ENCODE measurements around the gene CFAP206.

Gene CFAP206, protein sequence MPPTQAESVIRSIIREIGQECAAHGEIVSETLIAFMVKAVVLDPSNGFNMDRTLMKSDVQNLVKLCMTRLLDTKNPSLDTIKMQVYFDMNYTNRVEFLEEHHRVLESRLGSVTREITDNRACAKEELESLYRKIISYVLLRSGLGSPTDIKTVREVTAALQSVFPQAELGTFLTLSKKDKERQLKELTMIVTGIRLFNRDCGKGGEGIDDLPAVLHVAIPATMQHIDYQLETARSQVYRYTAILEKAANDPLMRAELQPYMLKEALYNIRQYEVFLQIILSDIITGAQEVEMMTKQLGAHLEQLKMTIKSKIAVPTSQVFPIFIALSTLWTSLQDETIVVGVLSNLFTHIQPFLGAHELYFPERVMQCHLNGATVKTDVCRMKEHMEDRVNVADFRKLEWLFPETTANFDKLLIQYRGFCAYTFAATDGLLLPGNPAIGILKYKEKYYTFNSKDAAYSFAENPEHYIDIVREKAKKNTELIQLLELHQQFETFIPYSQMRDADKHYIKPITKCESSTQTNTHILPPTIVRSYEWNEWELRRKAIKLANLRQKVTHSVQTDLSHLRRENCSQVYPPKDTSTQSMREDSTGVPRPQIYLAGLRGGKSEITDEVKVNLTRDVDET

DNA sequence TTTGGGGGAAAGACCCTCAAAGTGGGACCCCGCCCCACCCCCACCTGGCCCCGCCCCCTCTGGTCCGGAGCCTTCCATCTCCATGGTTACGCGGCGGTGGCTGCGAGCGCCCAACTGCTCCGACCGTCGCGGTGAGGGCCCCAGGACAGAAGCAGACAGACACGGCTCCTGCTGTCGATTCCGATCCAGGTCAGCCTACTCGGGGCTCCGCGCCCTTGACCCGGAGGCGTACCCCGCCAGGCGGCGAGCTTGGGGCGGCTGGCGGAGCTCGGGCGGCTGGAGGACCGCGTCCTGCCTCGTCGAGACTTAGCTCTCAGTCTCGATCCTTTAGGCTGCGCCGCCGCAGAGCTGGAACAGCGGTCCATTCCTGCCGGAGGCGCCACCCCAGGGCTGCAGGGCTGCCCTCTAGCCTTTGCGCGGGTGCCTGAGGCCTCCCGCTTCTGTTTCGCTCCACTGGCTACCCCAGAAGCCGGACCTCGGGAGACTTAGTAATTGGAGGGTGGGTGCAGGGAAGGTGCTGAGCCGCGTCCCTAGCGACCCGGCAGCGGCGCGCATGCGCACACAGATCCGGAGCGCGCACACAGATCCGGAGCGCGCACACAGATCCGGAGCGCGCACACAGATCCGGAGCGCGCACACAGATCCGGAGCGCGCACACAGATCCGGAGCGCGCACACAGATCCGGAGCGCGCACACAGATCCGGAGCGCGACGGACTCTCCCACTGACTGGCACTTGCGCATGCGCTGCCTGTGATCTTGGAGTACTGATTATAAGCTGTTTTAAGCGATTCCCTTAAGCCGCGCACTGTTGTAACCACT lies at the start of gene CFAP206:
TSS of gene CFAP206 (plus strand) at position 72 of the 820 bp plus-strand sequence. CDS start 1,868 bp downstream, outside the sequence.
- DNase-seq (ENCODE audit: low spot score) = peak; percentile 90

GRCh38 chr6:87364602-87365252 lies 43.0 kb upstream of the CFAP206 start:
- DNase-seq (ENCODE audit: low spot score) = no peak

DNA sequence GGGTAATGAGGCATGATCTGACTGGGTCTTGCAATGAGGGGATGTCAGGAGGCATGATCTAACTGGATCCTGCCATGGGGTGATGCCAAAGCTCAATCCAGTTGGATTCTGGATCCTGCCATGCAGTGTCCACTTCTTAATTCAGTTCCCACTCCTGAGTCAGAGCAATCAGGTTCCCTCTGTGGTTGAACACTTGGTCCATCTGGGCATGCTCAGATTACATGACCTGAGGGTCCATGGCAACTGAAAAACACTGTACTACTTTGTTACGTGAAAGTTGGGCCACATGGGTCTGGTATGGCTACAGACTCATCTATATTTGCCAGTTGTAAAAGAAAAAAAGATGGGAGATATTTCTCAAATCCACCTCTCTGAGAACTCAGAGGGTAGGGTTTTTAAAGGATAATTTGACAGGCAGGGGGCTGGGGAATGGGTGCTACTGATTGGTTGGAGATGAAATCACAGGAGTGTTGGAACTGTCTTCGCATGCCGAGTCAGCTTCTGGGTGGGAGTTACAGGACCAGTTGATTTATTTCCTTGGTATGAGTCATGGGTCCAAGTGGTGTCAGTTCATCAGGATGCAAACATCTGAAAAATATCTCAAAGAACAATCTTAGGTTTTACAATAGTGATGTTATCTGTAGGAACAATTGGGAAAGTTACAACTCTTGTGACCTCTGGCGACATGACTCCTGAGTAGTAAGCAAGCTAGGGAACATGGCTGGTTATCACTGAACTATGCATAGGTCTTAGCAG lies 41.5 kb upstream of the CFAP206 start:
- no peak for DNase-seq (ENCODE audit: low spot score)

DNA sequence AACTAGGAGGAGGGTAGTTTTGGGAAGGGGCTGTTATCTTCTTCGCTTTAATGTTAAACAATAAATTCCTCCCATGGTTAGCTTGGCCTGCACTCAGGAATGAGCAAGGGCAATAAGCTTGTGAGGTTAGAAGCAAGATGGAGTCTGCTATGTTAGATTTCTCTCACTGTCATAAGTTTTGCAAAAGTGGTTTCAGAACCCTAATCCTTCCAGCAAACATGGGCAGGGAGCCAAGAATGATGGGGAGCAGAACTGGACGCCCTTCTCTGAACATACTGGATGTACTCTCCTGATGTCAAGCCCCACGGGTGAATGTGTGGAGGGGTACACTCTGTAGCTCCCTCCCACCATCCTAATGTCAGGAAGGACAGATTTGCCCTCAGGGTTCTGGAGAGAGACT lies 40.9 kb upstream of the CFAP206 start:
- DNase-seq (ENCODE audit: low spot score) = no peak

GRCh38 chr6:87373377-87373776 lies 34.4 kb upstream of the CFAP206 start:
- no peak for DNase-seq (ENCODE audit: low spot score)

DNA sequence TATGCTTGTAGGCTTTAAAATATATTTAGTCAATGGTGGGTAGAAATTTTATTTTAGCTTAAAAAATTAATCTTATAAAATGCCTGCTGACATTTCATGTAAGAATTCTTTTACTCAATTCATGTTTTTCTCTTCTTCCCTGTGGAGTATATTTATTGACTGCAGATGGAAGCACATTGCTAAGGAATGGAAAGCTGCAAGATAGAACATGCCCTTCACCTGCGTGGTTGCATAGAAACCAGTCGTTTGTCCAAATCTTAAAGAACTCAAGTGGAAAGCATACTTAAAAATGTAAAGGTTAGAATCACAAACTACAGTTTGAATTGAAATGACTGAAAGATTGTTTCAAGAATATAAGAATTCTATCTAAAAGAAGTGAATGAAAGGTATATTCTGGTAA lies 32.5 kb upstream of the CFAP206 start:
- no peak for DNase-seq (ENCODE audit: low spot score)

GRCh38 chr6:87376643-87377042 lies 31.1 kb upstream of the CFAP206 start:
- no peak for DNase-seq (ENCODE audit: low spot score)

DNA sequence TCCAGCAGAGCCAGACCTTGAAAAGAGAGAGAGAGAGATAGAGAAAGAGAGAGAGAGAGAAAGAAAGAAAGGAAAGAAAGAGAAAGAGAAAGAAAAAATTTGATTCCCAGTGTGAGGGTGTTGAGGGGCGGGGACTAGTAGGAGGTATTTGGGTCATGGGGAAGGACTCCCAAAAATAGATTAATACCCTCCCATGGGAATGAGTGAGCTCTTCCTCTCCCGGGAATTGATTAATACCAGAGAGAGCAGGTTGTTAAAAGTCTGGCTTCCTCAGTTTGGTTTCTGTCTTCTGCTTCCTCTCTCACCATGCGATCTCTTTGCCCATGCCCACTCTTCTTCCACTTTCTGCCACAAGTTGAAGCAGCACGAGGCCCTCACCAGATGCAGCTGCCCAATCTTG lies 28.8 kb upstream of the CFAP206 start:
- no peak for DNase-seq (ENCODE audit: low spot score)

DNA sequence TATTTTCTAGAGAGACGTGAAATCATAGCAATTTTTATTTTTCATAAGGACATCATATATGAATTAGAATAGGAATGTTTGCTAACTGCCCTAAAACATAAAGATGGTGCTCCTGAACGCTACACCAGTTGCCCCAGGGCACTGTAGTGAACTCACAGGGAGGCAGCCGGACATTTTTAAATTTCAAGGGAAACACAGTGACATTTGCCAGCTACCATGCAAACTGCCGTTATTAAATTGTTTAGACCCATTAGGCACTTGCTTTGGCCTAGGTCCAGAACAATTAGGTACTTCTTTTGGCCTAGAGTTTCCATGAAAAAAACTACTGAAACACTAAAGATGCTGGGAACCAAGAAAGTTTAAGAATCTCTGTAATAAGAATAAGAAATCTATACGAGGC lies 24.9 kb upstream of the CFAP206 start:
- no peak for DNase-seq (ENCODE audit: low spot score)

DNA sequence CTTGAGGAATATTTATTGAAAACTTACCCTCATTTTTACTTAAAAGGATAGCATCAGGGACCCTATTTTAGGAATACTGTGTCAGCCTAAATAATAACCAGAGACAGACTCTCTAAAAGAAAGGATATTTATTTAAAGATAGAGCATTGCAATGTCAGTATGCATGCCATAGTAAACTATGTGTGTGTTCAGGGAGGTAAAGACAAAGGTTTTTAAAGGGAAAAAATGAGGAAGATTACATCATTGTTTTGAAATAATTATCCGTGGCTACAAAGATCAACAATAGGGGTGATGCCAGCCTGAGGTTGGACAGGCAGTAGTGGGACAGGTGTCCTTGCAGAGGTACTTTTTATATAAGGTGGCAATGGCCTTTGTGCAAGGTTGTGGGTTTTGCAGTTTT lies 23.7 kb upstream of the CFAP206 start:
- no peak for DNase-seq (ENCODE audit: low spot score)

GRCh38 chr6:87384449-87384848 lies 23.3 kb upstream of the CFAP206 start:
- DNase-seq (ENCODE audit: low spot score) = no peak

DNA sequence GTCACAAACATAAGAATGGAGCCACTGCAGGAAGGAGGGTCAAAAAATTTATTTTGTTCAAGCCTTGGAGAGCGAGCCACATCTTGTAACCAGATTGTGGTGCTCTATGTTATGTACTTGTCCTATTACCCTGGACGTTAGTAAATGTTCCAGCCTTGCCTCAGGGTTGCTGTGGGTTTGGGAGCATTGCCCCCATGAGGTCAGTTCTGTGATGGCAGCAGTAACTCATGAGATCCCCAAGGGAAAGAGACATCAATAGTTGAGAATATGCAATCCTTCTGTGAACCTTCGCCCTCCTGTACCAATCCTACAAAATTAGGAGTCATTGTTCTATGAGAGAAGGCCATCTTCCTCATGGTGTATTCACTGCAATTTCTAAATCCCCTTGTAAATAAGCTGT lies 16.4 kb upstream of the CFAP206 start:
- DNase-seq (ENCODE audit: low spot score) = peak; percentile 42

GRCh38 chr6:87393026-87393622 lies 14.6 kb upstream of the CFAP206 start:
- peak; percentile 73 for DNase-seq (ENCODE audit: low spot score)

GRCh38 chr6:87395431-87395830 lies 12.3 kb upstream of the CFAP206 start:
- no peak for DNase-seq (ENCODE audit: low spot score)

DNA sequence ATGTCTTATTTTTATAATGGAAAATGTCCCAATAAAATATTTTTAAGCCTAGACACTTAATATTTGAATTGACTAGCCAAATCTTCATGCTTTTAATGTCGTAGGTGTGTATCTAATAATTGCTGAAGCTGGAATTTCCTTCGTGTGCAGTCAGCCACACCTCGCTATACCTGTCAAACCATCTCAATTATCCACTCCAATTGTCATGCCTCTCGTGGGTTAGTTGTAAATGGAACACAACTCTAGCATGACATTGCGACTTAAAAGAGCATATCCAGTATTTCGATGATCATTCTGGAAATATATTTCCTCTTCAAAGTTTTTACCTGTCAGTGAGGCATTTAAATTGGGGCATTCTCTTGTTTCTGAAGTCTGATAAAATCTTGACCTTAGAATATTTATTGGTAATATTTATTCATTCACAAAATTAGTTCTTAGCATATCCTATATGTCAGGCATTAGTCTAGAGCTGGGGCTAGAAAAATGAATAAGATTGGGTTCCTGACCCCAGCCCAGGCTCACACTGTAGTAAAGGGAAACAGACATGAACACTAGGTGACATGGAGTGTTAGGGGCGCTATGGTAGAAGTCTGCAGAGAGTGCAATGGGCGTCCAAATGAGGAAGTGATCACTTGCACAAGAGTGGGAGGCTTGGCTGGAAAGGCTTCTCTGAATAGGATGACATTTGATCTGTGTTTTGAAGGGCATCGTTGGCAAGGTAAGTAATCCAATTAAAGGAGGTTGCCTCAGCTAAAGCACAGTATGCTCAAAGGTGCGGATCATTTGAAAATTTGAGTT lies 11.0 kb upstream of the CFAP206 start:
- no peak for DNase-seq (ENCODE audit: low spot score)

DNA sequence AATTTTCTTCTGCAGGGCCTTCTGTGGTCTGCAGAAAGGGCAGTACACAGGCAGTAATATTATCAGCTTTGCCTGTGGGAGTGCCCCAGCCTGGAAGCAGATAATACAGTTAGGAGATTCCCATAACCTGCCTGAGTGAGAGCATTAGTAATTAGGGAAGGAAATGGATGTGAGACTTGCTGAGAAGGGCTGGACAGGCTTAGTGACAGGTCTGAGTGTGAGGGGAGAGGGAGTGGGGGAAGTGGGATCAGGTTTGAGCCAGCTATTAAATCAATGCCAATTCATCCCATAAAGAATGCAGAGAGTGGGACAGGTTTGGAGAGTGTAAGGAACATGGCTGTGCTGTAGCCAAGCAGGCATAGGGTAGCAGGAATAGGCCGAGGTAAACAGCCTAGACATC lies 10.1 kb upstream of the CFAP206 start:
- DNase-seq (ENCODE audit: low spot score) = no peak

DNA sequence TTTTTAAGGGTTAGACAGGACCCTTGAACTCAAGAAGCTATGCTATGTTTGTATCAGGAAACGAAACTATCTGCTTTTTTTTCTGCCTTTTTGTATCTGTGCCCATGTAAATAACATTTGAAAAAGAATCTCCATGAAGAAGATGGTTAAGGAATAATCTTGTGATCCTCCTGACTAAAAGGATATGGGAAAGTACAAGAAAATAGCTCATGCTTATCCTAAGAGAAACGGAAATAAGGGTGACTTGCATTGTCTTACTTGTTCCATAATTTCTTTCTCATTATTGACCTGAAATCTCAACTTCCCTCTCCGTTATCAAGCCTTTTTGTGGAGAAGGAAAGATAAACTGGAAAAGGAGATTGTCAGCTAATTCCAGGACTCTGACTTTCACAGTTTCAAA lies 5.9 kb upstream of the CFAP206 start:
- no peak for DNase-seq (ENCODE audit: low spot score)

- peak; percentile 73 for DNase-seq (ENCODE audit: low spot score)
These were observed 241 bp upstream of the CFAP206 start for GRCh38 chr6:87407561-87407900.

DNA sequence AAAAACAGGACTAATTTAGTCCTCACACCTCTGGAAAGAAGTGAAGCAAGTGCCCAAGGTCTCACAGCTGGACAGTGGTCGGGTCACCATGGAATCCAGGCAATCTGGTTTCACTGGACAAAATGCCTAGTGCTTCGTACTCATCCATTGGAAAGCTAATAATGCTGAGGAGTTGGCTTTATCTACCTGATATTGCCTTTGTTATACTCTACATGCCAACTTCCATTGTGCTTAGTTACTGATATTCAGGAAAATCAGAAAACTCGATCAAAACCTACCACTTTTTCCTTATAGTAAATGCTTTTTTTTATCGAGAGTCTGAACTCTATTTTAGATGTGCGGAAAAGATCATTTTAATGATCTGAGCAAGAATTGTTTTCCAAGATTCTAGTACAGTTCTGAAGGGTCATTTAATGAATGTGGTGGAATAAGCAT lies 966 bp downstream of the CFAP206 start:
- DNase-seq (ENCODE audit: low spot score) = no peak

GRCh38 chr6:87419266-87419665 lies 11.5 kb downstream of the CFAP206 start:
- no peak for DNase-seq (ENCODE audit: low spot score)
